ENCODE measurements around the gene RBM15.

The RBM15 gene, protein sequence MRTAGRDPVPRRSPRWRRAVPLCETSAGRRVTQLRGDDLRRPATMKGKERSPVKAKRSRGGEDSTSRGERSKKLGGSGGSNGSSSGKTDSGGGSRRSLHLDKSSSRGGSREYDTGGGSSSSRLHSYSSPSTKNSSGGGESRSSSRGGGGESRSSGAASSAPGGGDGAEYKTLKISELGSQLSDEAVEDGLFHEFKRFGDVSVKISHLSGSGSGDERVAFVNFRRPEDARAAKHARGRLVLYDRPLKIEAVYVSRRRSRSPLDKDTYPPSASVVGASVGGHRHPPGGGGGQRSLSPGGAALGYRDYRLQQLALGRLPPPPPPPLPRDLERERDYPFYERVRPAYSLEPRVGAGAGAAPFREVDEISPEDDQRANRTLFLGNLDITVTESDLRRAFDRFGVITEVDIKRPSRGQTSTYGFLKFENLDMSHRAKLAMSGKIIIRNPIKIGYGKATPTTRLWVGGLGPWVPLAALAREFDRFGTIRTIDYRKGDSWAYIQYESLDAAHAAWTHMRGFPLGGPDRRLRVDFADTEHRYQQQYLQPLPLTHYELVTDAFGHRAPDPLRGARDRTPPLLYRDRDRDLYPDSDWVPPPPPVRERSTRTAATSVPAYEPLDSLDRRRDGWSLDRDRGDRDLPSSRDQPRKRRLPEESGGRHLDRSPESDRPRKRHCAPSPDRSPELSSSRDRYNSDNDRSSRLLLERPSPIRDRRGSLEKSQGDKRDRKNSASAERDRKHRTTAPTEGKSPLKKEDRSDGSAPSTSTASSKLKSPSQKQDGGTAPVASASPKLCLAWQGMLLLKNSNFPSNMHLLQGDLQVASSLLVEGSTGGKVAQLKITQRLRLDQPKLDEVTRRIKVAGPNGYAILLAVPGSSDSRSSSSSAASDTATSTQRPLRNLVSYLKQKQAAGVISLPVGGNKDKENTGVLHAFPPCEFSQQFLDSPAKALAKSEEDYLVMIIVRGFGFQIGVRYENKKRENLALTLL

DNA sequence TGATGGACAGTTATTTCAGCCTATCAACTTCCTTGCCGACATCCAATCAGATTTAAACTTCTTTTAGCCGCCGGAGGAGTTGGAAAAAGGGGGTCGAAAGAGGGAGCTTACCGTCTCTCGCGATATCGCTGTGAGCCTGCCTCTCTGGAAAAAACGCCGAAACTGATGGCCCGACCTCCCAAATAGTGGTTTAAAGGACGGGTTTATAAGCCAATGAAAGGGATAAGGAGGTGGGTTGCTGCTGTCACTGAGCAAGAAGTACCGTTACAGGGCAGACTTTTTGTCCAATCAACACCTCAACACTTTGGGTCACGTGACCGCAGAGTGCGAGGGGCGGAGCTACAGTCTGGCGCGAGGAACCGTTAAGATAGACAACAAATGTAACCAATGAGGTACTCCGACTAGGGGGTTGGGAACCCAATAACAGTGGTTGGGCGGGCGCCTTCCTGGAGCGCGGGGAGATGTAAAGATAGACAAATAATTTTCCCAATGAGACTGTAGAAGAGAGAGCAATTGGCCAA lies at the start of gene RBM15:
TSS of gene RBM15 (plus strand) at position 492 of the 521 bp plus-strand sequence. CDS start at position 521, 29 bp downstream.
- peak; percentile 96 to 97 for DNase-seq

DNA sequence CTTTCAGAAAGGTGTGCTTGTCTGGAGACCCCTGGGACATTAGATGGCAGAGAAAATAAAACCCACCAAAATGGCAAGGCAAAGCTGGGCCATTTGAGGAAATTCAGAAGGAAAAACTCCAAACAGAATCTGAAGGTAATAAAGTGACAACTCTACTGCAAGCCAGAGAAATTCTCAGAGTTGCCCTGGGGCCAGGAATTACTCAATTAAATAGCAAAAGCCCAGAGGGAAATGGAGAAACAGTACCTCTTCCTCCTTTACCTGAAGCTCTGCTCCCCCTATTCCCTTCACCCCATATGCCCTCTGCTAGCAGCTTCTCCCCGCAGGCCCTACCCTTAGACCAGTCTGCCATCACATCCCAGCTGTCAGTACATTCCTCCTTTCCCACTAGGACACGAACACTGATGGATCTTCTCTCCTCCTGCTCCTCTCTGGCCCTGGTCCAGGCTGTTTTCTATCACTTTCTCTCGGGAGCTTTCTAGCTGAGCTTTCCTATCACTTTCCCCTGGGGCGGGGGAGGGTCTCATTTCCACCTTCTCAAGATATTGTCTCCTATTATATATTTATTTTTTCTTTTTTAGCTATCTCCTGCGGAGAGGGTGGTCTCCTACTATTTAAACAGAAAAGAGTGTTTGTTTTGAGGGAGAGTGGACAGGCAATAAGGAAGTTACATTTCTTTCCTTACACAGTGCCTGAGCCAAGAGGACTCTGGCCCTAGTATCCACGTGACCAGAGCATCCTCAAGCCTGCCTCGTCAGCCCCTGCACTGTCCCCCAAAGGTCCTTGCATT lies 47.7 kb upstream of the RBM15 start:
- DNase-seq: no peak

DNA sequence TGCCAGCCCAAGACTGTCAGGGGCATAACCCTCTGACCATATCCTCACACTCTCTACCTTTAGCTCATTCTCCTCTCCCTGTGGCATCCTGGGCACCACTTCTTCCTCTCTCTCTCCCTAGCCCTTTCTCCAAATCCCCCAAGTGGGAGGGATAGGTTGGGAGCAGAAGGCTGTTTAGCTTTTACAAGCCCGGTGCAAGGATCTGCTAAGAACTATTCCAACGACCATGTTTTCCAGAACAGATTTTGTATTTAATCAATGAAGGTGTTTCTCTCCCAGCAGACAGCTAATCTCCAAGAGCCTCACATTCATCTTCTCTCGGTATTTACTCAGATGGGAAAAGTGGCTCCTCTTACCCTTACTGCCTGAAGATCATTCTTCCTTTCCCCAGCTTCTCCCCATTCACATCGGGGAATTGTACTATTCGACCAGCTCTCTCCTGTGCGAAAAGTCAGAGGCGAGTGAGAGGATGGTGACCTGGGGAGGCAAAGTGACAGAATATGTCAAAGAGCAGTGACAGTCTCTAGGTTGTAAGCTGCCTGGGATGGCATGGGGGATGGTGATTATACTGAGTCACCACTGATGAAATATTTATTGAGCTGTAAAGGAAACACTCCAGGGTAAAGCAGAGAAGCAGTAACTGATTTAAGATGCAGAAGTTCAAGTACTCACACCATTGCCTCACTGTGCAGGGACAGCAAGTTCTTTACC lies 47.0 kb upstream of the RBM15 start:
- no peak for DNase-seq

DNA sequence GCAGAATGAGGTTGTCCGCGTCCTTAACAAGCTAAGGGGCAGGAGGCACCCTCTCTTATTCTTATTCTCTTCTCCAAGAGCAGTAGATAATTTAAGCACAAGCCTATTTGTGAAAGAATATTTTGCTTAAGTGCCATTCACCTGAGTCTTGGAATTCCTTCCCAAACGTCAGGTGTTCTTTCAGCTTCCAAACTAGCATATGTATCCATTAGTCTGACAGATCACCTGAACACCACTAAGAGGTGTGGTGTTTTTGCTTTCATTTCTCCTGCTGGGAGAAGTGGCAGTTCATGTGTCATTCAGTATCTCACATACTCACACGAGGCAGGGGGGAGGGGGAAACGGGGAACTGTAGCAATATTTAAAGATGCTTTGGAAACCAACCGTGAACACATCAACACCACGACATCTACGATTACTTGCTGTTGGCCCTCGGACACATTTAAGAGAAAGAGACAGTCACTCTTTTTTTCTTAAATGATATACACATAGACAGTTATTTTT lies 45.5 kb upstream of the RBM15 start:
- no peak for DNase-seq

DNA sequence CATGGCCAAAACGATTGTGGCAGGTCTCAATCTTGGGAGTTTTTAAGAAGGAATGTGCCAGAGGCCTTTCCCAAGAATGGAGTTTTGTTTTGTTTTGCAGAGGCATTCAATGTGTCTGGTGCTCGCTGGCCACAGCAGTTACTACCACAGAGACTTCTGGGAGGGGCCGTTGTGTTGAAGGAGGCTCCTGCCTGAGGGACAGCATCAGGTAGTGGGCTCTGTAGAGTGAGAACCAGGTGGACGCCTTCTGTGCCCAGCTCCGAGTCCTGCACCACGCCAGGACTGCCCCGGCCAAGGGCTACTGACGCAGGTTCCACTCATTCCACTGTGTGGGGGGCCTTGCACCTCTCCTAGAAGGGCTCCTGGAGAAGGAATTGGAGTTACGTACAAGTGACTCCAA lies 44.9 kb upstream of the RBM15 start:
- DNase-seq: no peak

DNA sequence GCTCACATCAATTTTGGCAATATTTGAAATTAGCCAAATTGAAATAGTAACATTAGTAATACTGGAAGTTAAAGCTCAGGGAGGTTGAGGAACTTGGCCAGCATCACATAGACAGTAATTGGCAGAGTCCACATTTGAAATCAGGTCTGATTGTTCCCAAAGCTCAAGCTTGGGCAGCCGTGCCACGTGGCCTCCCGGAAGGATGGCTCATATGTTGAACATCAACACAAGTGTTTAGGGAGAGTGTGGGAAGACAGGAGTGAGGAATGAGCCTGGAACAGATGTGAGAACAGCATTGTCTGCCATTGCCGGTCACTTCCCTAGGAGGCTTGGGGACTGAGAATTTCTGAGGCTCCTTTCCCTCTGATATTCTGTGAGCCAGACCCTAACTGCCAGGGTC lies 40.2 kb upstream of the RBM15 start:
- no peak for DNase-seq

DNA sequence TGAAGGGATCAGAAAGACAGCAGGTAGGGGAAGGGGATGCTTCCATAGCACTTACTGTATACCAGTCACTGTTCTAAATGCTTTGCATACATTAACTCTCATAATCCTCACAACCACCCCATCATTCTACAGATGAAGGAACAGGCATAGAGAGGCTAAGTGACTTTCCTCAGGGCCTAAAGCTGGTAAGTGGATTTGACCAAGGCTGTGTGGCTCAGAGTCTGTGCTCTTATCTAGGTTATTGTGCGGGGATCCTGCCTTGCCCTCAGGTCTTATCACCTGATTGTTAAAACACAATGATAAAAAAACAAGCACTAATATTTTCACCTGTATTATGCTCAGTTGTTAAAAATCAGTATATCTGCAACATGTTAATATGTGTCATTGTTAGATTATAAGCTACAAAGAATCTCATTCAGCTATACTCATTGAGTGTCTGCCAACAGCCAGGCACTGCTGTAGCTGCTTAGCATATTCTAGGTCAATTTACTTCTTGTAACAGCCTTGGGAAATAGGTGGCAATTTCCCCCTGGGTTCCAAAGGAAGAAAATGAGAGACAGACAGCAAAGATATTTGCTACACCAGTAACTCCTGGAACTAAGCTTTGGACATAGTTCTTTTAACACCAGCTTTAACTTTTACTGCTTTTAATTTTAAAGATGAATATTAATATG lies 38.6 kb upstream of the RBM15 start:
- DNase-seq: no peak

DNA sequence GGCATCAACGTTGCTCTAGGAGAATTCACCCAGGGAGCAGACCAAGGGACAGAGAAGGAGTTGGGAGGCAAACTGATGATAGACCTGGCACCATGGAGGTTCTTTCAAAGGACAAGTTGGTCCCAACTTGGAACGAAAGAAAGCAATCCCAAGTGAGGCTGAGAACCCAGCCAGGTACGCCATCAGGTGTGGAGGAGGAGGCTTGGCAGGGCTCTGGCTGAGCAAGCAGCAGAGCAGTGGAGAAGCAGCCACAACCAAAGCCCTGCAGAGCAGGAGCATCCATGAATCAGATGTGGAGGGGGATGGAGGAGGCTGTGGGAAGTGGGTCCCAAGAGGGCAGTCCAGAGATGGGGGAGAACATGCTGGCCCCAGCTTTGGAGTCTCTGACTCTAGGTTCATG lies 36.3 kb upstream of the RBM15 start:
- DNase-seq: no peak

DNA sequence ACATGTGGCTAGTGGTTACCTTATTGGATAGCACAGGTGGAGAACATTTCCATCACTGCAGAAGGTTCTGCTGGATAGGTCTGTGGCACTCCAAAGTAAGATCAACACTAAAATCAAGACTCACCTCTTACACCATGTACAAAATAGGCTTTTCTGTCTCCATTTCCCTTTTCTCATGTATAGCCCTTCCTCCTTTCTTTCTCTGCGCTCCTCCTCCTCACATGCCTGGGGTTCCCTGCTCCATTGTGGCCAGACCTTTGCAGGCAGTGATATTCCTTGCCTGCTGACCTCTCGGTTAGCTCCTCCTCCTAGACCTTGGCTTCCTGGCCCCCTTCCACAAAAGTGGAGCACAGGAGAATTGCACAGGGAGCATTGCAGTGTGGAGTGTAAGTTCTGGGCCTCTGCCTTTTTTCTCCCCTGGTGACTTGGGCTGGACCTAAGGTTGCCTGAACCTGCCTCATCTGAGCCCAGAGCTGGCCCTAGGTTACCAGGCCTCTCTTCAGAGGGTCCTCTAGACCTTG lies 33.2 kb upstream of the RBM15 start:
- no peak for DNase-seq

DNA sequence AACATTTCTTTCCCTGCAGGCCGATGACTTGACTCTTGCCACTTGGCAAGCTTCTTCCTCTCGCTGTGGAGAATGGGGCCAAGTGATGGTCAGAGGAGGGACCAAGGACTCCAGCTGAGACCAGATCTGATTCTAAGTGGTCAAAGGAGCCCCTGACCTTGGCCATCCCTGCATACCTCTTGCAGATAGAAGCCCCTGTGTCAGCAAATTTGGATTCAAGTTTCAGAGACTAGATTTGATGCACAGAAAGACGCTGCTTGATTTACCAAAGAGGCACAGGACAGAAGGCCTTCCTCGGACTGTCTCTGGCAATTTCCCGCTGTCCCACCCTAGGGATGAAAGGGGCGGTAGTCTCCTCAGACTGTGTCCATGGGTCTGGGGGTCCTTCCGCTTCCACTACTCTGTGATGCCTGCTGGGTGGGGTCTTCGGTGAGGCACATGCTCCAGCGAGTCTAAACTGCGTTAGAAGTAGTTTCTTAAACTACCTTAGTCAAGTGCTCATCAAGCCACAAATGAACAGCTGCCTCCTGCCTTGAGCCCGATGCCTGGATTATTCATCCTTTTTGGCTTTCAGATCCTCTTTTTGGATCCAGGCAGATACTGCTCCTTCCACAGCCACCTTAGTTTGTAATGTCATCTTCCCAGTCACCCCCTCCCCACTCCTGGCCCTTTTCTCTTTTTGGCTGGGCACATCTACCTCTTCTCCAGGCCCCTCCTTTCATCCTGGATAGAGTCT lies 31.8 kb upstream of the RBM15 start:
- no peak for DNase-seq

DNA sequence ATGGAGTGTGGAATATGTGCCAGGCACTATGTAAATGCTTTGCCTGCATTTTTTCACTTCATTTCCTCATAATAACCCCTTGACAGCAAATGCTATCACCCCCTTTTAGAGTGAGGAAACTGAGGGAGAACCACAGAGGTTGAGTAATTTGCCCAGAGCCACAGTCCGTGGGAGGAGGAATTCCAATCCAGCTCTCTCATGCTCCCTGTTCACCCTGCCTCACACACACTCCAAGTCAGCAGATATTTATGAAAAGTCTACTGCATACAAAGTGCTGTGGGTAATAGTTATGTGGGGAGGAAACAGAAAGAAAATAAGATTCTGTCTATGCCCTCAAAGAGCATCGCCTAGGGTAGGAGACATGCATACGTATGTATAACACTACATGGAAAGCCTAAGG lies 30.9 kb upstream of the RBM15 start:
- DNase-seq: no peak

DNA sequence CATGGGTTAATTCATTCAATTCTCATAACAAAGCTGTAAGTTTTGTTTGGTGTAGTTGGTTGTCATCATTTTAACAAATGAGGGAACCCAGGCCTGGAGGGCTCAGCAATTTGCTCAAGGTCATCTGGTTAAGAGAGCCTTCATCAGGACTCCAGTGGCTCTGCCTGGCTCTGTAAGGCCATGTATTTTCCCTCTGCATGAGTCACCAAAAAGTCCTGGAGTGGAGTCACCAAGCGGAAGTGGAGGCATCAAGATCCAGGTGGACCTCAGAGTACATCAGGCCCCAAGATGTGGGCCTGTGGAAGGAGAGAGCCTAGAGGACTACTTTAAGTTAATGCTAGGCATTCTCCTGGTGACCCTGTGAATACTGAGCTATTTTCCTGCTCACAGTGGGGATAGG lies 30.0 kb upstream of the RBM15 start:
- DNase-seq: no peak

DNA sequence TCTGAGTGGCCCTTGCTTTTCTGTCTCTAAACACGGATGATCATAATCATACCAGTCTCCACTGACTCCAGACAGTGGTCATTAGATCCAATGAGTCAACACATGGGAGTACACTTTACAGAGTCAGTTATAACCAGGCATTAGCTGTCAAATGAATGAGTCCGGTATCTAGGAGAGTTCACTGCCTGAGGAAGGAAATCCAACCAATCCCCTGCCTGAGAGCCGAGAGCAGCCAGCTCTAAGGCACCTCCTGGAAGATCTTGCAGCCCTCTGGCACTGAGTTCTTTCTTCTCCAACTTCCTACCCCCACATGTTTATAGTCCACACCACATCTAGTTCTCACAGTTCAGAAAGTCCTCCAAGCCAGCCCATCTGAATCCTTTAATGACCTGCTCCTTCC lies 29.4 kb upstream of the RBM15 start:
- no peak for DNase-seq

DNA sequence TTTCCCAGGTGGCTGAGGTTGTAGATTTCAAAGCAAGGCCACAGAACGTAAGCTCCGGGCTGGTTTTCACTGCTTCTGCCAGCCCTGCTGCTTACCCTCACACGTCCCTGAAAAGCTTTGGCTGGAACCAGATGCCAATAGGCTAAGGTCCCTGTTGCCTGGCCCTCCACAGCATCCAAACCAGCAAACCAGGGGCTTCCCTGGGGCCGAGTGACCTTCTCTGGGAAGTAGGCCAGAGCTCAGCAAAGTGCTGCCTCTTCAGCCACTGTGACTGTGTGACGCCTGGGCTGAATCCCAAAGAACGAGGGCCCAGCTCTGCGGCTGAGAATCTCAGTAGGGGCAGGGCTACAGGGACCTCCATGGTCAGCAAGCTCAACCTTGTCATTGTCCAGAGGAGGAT lies 28.9 kb upstream of the RBM15 start:
- DNase-seq: no peak

DNA sequence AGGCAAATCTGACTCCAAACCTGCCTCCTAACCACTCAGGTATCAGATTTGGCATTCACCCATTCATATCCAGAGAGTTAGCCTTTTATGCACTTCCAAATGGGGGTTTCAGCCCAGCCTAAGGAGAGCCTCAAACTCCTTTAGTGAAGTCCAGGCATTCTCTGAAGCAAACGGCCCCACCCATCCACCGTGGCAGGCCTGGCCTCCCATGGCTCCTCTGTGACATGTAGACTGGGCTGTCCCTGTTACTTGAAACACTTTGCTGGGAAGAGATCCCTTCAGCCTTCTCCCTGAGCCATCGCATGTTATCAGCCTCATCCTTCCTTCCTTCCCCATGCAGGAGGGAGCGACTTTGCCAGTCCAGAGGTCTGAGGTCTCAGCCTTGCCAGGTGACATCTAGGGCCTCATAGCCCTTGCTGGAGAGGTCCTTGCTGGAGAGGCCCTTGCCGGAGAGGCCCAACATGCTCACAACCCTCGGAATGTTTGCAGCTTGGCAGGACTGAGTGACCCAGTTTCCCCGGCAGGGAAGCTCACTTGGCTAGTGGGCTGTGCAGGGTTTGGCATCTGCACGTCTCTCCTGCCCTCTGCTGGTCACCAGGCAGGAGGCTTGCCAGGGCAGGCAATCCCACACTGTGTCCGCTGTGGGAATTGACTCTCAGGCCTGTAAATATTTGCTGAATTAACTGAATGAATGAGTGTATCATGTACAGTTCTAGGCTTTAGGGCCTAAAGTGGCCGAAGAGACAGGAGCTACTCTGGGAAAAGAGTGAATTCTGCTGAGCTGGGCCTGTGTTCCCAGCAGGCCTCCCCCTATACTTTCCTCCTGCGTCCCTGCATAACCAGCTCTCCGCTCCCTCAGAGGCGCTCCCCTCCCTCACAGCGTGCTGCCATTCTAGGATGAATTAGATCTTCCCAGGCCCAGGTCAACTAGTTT lies 26.7 kb upstream of the RBM15 start:
- DNase-seq: peak; percentile 72 to 75

DNA sequence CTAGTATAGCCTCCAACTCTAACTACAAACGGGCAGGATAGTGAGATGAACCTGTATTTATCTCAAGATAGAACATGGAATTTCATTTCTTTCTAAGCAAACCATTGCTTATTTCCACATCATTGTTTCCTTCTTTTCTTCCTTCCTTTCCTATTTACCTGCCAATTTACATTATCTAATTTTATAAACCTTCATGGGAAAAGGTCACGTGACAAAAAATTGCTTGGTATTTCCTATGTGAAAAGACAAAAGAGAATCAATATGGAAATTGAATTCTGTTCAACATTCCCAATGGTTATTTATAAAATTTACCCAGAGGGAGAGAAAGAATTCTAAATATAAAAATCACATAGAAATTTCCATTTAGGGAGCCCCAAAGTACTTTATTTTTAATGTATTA lies 22.4 kb upstream of the RBM15 start:
- no peak for DNase-seq

DNA sequence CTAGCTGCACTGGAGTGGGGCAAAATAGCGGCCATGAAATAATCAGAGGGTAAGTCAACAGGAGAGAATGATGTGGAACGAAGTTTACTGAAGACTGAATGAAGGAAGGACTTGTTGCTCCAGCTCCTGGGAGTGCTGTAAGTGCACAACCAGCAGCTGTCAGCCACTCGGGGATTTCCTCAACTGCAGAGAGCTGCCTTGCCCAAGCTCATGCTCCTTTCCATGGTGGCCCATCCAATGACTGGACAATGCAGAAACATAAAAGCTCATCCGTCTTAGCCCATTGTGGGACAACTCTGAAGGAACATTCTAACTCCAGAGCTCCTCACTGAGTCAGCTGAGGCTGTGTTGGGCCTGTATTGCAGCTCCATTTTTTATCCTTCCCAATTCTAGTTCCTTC lies 21.1 kb upstream of the RBM15 start:
- DNase-seq: no peak

DNA sequence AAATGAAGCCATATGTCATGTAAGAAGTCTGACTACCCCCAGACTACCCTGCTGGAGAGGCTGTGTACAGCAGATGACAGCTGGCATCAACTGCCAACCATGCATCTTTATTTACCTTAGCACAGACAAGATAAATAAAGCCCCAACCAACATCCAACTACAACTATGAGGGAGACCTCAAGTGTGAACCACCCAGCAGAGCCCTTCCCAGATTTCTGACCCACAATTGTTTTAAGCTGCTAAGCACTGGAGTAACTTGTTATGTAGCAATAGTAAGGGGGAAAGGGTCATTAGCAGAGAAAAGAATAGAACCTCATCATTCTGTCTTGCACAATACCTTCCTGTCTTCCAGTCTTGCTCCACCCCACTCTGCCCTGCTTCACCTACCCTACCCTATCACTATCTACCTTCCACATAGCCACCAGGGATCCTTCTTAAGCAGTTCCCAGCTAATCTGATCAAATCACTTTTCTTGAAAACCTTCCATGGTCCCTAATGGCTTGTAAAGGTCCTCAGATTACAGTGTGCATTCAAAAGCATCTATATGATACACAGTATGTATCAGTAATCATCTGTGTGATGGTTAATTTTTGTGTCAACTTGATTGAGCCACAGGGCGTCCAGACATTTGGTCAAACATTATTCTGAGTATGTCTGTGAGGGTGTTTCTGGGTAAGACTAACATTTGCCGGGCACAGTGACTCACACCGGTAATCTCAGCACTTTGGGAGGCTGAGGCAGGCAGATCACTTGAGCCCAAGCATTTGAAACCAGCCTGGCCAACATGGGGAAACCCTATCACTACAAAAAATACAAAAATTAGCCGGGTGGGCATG lies 19.6 kb upstream of the RBM15 start:
- DNase-seq: no peak
